ENCODE results near the gene MAP2K6. TPM values are rescaled to one million over a fixed set of nuclear protein-coding genes. Genes with fewer than 3 reads are reported as not detected.

MAP2K6 gene
- total RNA-seq, 1 experiment from 2014 or later, result 12.2 TPM

DNA sequence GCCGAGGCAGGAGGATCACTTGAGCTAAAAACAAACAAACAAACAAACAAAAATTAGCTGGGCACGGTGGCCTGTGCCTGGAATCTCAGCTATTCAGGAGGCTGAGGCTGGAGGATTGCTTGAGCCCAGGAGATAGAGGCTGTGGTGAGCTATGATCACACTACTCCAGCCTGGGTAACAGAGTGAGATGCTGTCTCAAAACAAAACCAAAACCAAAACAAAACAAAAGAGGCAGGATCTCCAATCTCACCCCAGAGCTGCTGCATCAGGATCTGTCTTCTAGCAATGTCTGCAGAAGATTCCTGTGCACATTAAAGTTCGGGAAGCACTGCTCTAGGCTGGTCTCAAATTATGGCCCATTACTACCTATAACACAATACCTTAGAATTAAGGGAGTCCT, 43.1 kb downstream of the MAP2K6 start:
- ChIA-PET POLR2A (ENCODE audit: unreplicated experiment) (interaction anchor here (0.6 kb wide), 1 partner anchor 91 kb away, joined by 3 read pairs; no protein-coding TSS in a partner anchor), CTCF (interaction anchor here (0.6 kb wide), 1 partner anchor 49 kb away, joined by 3 read pairs; no protein-coding TSS in a partner anchor)
- Histone ChIP-seq H3K4me3 (ENCODE audit: low read length) (no peak overlapping the region), H3K9ac (ENCODE audit: low read length) (no peak overlapping the region), H3K4me1 (ENCODE audit: insufficient read depth, low read length) (no peaks in the 10 kb centered on the region), H3K27ac (ENCODE audit: low read length) (no peak overlapping the region), H3K79me2 (ENCODE audit: low read length) (no peaks in the 10 kb centered on the region), H3K9me3 (ENCODE audit: low read length) (no peaks in the 10 kb centered on the region), H4K20me1 (ENCODE audit: low read length) (no peaks in the 10 kb centered on the region), H3K9me2 (replicated peaks; ENCODE audit: low read length) (no peaks in the 10 kb centered on the region), H3K27me3 (ENCODE audit: low read length) (no peaks in the 10 kb centered on the region), H3K36me3 (ENCODE audit: low read depth, low read length) (no peaks in the 10 kb centered on the region), H3K4me2 (ENCODE audit: low read length) (no peak overlapping the region), H2AFZ (ENCODE audit: low read length) (no peak overlapping the region), H3F3A (ENCODE audit: low read length, unreplicated experiment) (no peaks in the 10 kb centered on the region)
- BruUV-seq (replicated peaks), result no TSS peak
- TF ChIP-seq, protein P1, sequence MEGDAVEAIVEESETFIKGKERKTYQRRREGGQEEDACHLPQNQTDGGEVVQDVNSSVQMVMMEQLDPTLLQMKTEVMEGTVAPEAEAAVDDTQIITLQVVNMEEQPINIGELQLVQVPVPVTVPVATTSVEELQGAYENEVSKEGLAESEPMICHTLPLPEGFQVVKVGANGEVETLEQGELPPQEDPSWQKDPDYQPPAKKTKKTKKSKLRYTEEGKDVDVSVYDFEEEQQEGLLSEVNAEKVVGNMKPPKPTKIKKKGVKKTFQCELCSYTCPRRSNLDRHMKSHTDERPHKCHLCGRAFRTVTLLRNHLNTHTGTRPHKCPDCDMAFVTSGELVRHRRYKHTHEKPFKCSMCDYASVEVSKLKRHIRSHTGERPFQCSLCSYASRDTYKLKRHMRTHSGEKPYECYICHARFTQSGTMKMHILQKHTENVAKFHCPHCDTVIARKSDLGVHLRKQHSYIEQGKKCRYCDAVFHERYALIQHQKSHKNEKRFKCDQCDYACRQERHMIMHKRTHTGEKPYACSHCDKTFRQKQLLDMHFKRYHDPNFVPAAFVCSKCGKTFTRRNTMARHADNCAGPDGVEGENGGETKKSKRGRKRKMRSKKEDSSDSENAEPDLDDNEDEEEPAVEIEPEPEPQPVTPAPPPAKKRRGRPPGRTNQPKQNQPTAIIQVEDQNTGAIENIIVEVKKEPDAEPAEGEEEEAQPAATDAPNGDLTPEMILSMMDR (conservative IDR thresholded peaks at IDR 0.05; ENCODE audit: low read depth, low read length), result no peak
- TF ChIP-seq EZH2phosphoT487 (IDR thresholded peaks at IDR 0.05; ENCODE audit: borderline replicate concordance, low read length) (no peak), EZH2 (IDR thresholded peaks at IDR 0.05; ENCODE audit: low read length, unreplicated experiment) (no peak)
- no peak for DNase-seq
- ATAC-seq, result no peak
- intact Hi-C loops (cut with micrococcal nuclease), result no loop called here

DNA sequence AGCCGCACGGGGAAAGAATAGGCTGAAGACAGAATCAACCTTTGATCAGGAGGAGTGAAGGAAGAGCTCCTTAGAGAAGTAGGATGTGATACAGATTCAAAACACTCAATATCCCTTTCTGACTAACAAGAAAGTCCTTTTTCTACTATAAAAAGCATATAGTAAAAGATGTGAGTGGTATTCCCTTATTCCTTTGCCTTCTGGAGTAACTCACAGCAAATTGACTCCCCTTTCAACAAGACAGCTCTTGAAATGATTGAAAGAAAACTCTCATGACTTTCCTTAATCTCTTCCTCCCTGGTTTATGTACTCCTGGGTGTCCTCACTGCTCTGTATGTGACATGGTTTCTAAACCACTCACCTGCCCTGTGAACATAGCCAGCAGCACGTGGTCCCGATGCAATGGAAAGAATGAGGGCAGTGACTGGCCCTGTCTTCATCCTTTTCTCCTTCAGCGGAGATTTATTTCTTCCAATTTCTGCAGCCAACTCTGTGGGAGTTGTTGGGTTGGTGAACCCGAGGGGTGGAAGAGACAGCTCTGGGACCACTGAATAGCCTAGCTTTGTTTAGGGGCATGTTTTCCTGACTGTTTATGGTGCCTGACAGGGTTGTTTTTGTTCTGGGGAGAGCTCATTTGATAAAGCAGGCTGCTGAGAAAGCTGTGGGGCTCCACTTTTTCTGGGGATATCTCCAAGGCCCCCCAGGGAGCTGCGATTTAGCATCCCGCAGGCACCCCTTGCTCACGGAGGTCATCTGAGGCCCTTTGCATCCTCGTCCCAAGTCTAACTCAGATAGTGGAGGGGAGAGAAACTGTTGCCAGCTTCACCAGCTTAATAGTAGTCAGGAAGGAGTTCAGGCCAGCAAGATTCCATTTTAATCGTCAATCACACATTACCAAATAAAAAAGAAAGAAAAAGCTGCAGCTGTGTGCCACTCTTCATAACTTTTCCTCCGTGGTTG, 46.7 kb downstream of the MAP2K6 start:
- intact Hi-C loops (cut with micrococcal nuclease), result no loop called here
- Histone ChIP-seq H3K27me3 (ENCODE audit: low read length) (no peaks in the 10 kb centered on the region), H3K9me3 (ENCODE audit: low read length) (no peaks in the 10 kb centered on the region), H3K27ac (ENCODE audit: low read length) (no peak overlapping the region), H3F3A (ENCODE audit: low read length, unreplicated experiment) (no peaks in the 10 kb centered on the region), H3K4me1 (ENCODE audit: insufficient read depth, low read length) (peaks cover 1% of the 10 kb centered on the region), H3K4me2 (ENCODE audit: low read length) (no peak overlapping the region), H3K9me2 (replicated peaks; ENCODE audit: low read length) (no peaks in the 10 kb centered on the region), H3K36me3 (ENCODE audit: low read depth, low read length) (no peaks in the 10 kb centered on the region), H4K20me1 (ENCODE audit: low read length) (no peaks in the 10 kb centered on the region), H3K4me3 (ENCODE audit: low read length) (no peak overlapping the region), H3K9ac (ENCODE audit: low read length) (no peak overlapping the region), H2AFZ (ENCODE audit: low read length) (no peak overlapping the region), H3K79me2 (ENCODE audit: low read length) (no peaks in the 10 kb centered on the region)
- POLR2A ChIA-PET (ENCODE audit: unreplicated experiment), result no interaction called here
- TF ChIP-seq, protein P1 (conservative IDR thresholded peaks at IDR 0.05; ENCODE audit: low read depth, low read length), result no peak
- TF ChIP-seq EZH2phosphoT487 (IDR thresholded peaks at IDR 0.05; ENCODE audit: borderline replicate concordance, low read length), result no peak
- TF ChIP-seq EZH2 (IDR thresholded peaks at IDR 0.05; ENCODE audit: low read length, unreplicated experiment), result no peak
- no peak for ATAC-seq
- CTCF ChIA-PET, result no interaction called here
- BruUV-seq (replicated peaks), result no TSS peak
- DNase-seq, result no peak

DNA sequence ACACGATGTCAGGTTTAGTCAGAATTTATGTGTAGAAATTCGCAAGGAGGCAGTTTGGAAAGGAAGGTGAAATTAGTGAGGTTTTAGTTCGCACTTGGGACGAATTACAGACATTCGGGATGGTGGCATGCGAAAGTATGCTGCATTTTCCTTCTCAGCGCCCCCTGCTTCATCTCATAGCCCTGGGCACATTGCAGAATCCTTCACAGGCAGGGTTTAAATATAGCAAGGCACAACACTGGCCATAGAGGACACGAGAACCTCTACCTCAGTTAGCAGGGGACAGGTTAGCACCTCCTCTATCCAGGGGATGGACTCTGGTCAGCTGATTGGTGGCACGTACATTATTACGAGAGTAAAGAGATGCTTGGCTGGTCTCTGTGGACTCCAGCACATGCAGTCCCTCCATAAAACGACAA, 47.5 kb downstream of the MAP2K6 start:
- intact Hi-C loops (cut with micrococcal nuclease), result no loop called here
- no peaks in the 10 kb centered on the region for H3K9me2 ChIP-seq (replicated peaks; ENCODE audit: low read length)
- no peak overlapping the region for H2AFZ ChIP-seq (ENCODE audit: low read length)
- H4K20me1 ChIP-seq (ENCODE audit: low read length), result no peaks in the 10 kb centered on the region
- no TSS peak for BruUV-seq (replicated peaks)
- H3K9ac ChIP-seq (ENCODE audit: low read length), result no peak overlapping the region
- H3K36me3 ChIP-seq (ENCODE audit: low read depth, low read length), result no peaks in the 10 kb centered on the region
- no peaks in the 10 kb centered on the region for H3K79me2 ChIP-seq (ENCODE audit: low read length)
- DNase-seq, result no peak
- ChIA-PET CTCF (no interaction called here), POLR2A (ENCODE audit: unreplicated experiment) (no interaction called here)
- no peaks in the 10 kb centered on the region for H3K27me3 ChIP-seq (ENCODE audit: low read length)
- no peak for TF ChIP-seq EZH2phosphoT487 (IDR thresholded peaks at IDR 0.05; ENCODE audit: borderline replicate concordance, low read length)
- TF ChIP-seq EZH2 (IDR thresholded peaks at IDR 0.05; ENCODE audit: low read length, unreplicated experiment), result no peak
- TF ChIP-seq, protein P1 (conservative IDR thresholded peaks at IDR 0.05; ENCODE audit: low read depth, low read length), result no peak
- no peak overlapping the region for H3K4me3 ChIP-seq (ENCODE audit: low read length)
- no peak overlapping the region for H3K4me2 ChIP-seq (ENCODE audit: low read length)
- peaks cover 8% of the 10 kb centered on the region for H3K4me1 ChIP-seq (ENCODE audit: insufficient read depth, low read length)
- no peaks in the 10 kb centered on the region for H3K9me3 ChIP-seq (ENCODE audit: low read length)
- H3F3A ChIP-seq (ENCODE audit: low read length, unreplicated experiment), result no peaks in the 10 kb centered on the region
- no peak for ATAC-seq
- H3K27ac ChIP-seq (ENCODE audit: low read length), result no peak overlapping the region

All from PC-3 (cell line).